Measurements from ENCODE around the gene SREK1.

GRCh38 chr5:66232275-66232674, 88.2 kb downstream of the SREK1 start:
- TF ChIP-seq, protein P1, sequence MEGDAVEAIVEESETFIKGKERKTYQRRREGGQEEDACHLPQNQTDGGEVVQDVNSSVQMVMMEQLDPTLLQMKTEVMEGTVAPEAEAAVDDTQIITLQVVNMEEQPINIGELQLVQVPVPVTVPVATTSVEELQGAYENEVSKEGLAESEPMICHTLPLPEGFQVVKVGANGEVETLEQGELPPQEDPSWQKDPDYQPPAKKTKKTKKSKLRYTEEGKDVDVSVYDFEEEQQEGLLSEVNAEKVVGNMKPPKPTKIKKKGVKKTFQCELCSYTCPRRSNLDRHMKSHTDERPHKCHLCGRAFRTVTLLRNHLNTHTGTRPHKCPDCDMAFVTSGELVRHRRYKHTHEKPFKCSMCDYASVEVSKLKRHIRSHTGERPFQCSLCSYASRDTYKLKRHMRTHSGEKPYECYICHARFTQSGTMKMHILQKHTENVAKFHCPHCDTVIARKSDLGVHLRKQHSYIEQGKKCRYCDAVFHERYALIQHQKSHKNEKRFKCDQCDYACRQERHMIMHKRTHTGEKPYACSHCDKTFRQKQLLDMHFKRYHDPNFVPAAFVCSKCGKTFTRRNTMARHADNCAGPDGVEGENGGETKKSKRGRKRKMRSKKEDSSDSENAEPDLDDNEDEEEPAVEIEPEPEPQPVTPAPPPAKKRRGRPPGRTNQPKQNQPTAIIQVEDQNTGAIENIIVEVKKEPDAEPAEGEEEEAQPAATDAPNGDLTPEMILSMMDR (IDR thresholded peaks at IDR 0.05): no peak
- TF ChIP-seq ZFX (IDR thresholded peaks at IDR 0.05; ENCODE audit: borderline replicate concordance): no peak

All from 22Rv1 (cell line).